ENCODE data around the gene PATL2.
A peak's percentile ranks its signal among the peaks of the same experiment; 100 is the strongest.

The PATL2 gene

DNA sequence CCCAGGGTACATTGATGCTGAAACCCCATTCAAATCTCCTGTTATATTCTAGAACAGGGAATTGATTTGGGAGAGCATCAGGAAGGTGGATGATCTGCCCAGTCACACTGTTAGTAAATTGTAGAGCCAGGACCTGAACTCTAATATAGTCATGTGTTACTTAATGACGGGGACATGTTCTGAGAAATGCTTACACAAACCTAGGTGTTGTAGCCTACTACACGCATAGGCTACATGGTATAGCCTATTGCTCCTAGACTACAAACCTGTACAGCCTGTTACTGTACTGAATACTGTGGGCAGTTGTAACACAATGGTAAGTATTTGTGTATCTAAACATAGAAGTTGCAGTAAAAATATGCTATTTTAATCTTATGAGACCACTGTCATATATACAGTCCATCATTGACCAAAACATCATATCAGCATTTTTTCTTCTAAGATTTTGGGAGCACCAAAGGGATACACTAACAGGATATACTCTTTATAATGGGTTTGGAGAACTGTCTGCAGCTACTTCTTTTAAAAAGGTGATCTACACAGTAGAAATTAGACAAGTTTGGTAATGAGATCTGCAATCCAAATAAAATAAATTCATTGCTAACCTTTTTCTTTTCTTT, 6.0 kb upstream of the PATL2 start:
- no peak for TF ChIP-seq CTCF (IDR thresholded peaks at IDR 0.05; ENCODE audit: low read depth, low read length)
- no peak for DNase-seq (ENCODE audit: low read depth, low spot score)
- no peak overlapping the region for H3K4me3 ChIP-seq (ENCODE audit: low read depth, low read length)
- in situ Hi-C loops (cut with HindIII; ENCODE audit: low sequenced_read_pairs), result no loop called here

- no peak overlapping the region for H3K4me3 ChIP-seq (ENCODE audit: low read depth, low read length)
- TF ChIP-seq CTCF (IDR thresholded peaks at IDR 0.05; ENCODE audit: low read depth, low read length), result no peak
- in situ Hi-C loops (cut with HindIII; ENCODE audit: low sequenced_read_pairs), result no loop called here
- no peak for DNase-seq (ENCODE audit: low read depth, low spot score)
Measured at GRCh38 chr15:44715797-44716334, 4.7 kb upstream of the PATL2 start.

DNA sequence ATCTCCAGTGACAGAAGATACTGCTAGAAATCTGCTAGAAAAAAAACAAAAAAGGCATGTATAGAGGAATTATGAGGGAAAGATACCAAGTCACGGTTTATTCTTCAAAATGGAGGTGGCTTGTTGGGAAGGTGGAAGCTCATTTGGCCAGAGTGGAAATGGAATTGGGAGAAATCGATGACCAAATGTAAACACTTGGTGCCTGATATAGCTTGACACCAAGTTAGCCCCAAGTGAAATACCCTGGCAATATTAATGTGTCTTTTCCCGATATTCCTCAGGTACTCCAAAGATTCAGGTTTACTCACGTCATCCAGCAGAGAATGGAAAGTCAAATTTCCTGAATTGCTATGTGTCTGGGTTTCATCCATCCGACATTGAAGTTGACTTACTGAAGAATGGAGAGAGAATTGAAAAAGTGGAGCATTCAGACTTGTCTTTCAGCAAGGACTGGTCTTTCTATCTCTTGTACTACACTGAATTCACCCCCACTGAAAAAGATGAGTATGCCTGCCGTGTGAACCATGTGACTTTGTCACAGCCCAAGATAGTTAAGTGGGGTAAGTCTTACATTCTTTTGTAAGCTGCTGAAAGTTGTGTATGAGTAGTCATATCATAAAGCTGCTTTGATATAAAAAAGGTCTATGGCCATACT, 4.1 kb upstream of the PATL2 start:
- in situ Hi-C loops (cut with HindIII; ENCODE audit: low sequenced_read_pairs), result no loop called here
- H3K4me3 ChIP-seq (ENCODE audit: low read depth, low read length), result no peak overlapping the region
- DNase-seq (ENCODE audit: low read depth, low spot score), result no peak

DNA sequence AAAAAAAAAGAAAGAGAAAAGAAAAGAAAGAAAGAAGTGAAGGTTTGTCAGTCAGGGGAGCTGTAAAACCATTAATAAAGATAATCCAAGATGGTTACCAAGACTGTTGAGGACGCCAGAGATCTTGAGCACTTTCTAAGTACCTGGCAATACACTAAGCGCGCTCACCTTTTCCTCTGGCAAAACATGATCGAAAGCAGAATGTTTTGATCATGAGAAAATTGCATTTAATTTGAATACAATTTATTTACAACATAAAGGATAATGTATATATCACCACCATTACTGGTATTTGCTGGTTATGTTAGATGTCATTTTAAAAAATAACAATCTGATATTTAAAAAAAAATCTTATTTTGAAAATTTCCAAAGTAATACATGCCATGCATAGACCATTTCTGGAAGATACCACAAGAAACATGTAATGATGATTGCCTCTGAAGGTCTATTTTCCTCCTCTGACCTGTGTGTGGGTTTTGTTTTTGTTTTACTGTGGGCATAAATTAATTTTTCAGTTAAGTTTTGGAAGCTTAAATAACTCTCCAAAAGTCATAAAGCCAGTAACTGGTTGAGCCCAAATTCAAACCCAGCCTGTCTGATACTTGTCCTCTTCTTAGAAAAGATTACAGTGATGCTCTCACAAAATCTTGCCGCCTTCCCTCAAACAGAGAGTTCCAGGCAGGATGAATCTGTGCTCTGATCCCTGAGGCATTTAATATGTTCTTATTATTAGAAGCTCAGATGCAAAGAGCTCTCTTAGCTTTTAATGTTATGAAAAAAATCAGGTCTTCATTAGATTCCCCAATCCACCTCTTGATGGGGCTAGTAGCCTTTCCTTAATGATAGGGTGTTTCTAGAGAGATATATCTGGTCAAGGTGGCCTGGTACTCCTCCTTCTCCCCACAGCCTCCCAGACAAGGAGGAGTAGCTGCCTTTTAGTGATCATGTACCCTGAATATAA, 2.2 kb upstream of the PATL2 start:
- peak overlapping the region; percentile 96 for H3K4me3 ChIP-seq (ENCODE audit: low read depth, low read length)
- peak; percentile 46 for DNase-seq (ENCODE audit: low read depth, low spot score)
- peak; percentile 25 for TF ChIP-seq CTCF (IDR thresholded peaks at IDR 0.05; ENCODE audit: low read depth, low read length)
- in situ Hi-C loops (cut with HindIII; ENCODE audit: low sequenced_read_pairs), result no loop called here

More for the DNA sequence above, 4.1 kb upstream of the PATL2 start:
- TF ChIP-seq CTCF (IDR thresholded peaks at IDR 0.05; ENCODE audit: low read depth, low read length), result no peak

DNA sequence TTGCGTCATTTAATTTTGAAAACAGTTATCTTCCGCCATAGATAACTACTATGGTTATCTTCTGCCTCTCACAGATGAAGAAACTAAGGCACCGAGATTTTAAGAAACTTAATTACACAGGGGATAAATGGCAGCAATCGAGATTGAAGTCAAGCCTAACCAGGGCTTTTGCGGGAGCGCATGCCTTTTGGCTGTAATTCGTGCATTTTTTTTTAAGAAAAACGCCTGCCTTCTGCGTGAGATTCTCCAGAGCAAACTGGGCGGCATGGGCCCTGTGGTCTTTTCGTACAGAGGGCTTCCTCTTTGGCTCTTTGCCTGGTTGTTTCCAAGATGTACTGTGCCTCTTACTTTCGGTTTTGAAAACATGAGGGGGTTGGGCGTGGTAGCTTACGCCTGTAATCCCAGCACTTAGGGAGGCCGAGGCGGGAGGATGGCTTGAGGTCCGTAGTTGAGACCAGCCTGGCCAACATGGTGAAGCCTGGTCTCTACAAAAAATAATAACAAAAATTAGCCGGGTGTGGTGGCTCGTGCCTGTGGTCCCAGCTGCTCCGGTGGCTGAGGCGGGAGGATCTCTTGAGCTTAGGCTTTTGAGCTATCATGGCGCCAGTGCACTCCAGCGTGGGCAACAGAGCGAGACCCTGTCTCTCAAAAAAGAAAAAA, 1.4 kb upstream of the PATL2 start:
- peak overlapping the region; percentile 96 for H3K4me3 ChIP-seq (ENCODE audit: low read depth, low read length)
- TF ChIP-seq CTCF (IDR thresholded peaks at IDR 0.05; ENCODE audit: low read depth, low read length), result no peak
- DNase-seq (ENCODE audit: low read depth, low spot score), result peak; percentile 86
- in situ Hi-C loops (cut with HindIII; ENCODE audit: low sequenced_read_pairs), result no loop called here
